Osteoblast (primary cell): Measurements from ENCODE around the gene GNAZ. TPM values are rescaled to one million over a fixed set of nuclear protein-coding genes. Genes with fewer than 3 reads are reported as not detected.

Source experiments
- DNase-seq: peaks from one replicate; pipeline ENCODE4 v3.0.0; 2011; ENCODE audit warnings: low spot score, mixed read lengths; ENCODE audit not compliant: insufficient read length; ENCODE audit errors: missing footprints
- H2AFZ ChIP-seq: 2 replicates; pipeline ENCODE4 v1.6.0; 2011; ENCODE audit warnings: mild to moderate bottlenecking, low read length
- H3K27ac ChIP-seq: 2 replicates; pipeline ENCODE4 v1.5.1; 2011; ENCODE audit warnings: mild to moderate bottlenecking, low read depth, low read length, moderate library complexity
- H3K27me3 ChIP-seq: 2 replicates; pipeline ENCODE4 v1.6.0; 2012; ENCODE audit warnings: mild to moderate bottlenecking, control low read depth, inconsistent platforms, low read length, moderate library complexity; ENCODE audit not compliant: insufficient read depth
- H3K36me3 ChIP-seq: 2 replicates; pipeline ENCODE4 v1.5.1; 2011; ENCODE audit warnings: mild to moderate bottlenecking, low read length, control low read depth, moderate library complexity; ENCODE audit not compliant: insufficient read depth
- H3K4me1 ChIP-seq: 2 replicates; pipeline ENCODE4 v1.5.1; 2011; ENCODE audit warnings: mild to moderate bottlenecking, low read length, control low read depth, moderate library complexity; ENCODE audit not compliant: insufficient read depth
- H3K4me2 ChIP-seq: 2 replicates; pipeline ENCODE4 v1.6.0; 2011; ENCODE audit warnings: mild to moderate bottlenecking, low read length; ENCODE audit not compliant: insufficient read depth
- H3K4me3 ChIP-seq: fragments of 200-600 bp; sonication (generic); 3 replicates; pipeline ENCODE4 v1.5.1; 2012; ENCODE audit warnings: mild to moderate bottlenecking, low read length, inconsistent platforms; ENCODE audit not compliant: insufficient read depth
- H3K79me2 ChIP-seq: 2 replicates; pipeline ENCODE4 v1.6.0; 2012; ENCODE audit warnings: mild to moderate bottlenecking, low read length, control low read depth, inconsistent platforms; ENCODE audit not compliant: insufficient read depth
- H3K9me3 ChIP-seq: 2 replicates; pipeline ENCODE4 v1.5.1; 2011; ENCODE audit warnings: low read depth, low read length, control low read depth
- H4K20me1 ChIP-seq: 2 replicates; pipeline ENCODE4 v1.6.0; 2012; ENCODE audit warnings: mild to moderate bottlenecking, low read length, control low read depth; ENCODE audit not compliant: insufficient read depth
- total RNA-seq: library from RNA; depleted of rRNA; stranded (reverse); fragments of >200 nt; gene quantifications from 2 replicates; pipeline ENCODE4 v1.2.3, GENCODE V29; 2012
- TF ChIP-seq, protein P1 (sequence below): IDR thresholded peaks from 2 replicates; pipeline ENCODE4 v1.5.1; 2011; ENCODE audit warnings: mild to moderate bottlenecking, low read depth, low read length, moderate library complexity; ENCODE audit errors: extremely low read depth

The GNAZ gene
- total RNA-seq, 1 donor: 0.72 TPM

DNA sequence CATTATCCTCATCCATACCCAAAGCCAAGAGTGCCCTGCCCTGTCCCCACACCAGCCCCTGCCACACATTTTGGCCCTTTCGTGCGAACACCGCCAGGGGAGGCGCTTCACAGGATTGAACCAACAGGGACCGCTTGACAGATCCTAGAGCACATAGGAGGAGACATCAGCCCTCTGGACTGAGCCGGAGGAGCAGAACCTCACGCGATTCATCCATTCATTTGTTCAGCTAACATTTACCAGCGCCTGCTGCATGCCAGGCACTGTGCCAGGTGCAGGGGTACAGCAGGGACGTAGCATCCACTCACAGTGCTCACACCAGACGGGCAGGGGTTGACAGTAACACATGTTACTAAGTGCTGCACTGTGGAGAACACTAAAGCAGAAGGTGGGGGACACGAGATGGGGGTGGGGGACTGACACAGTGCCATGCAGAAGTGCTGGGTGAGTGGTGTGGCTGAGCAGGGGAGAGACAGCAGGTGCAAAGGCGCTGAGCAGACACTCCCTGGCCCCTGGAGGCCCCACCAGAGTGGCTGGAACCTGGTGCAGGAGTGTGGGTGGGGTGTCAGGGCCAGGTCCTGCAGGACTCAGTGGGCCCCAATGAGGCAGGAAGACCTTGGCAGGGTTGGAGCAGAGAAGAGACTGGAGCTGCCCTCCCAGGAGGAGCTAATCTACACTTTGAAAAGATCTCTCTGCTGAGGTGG, 3.4 kb downstream of the GNAZ start:
- Histone ChIP-seq H4K20me1 (no peaks in the 10 kb centered on the region), H3K9me3 (no peaks in the 10 kb centered on the region), H3K4me2 (no peak overlapping the region), H3K27me3 (peaks cover 3% of the 10 kb centered on the region), H3K4me3 (no peak overlapping the region), H2AFZ (no peak overlapping the region), H3K79me2 (no peaks in the 10 kb centered on the region), H3K36me3 (no peaks in the 10 kb centered on the region), H3K4me1 (peaks cover 5% of the 10 kb centered on the region), H3K27ac (no peak overlapping the region)
- DNase-seq: peak; percentile 21
- TF ChIP-seq, protein P1, sequence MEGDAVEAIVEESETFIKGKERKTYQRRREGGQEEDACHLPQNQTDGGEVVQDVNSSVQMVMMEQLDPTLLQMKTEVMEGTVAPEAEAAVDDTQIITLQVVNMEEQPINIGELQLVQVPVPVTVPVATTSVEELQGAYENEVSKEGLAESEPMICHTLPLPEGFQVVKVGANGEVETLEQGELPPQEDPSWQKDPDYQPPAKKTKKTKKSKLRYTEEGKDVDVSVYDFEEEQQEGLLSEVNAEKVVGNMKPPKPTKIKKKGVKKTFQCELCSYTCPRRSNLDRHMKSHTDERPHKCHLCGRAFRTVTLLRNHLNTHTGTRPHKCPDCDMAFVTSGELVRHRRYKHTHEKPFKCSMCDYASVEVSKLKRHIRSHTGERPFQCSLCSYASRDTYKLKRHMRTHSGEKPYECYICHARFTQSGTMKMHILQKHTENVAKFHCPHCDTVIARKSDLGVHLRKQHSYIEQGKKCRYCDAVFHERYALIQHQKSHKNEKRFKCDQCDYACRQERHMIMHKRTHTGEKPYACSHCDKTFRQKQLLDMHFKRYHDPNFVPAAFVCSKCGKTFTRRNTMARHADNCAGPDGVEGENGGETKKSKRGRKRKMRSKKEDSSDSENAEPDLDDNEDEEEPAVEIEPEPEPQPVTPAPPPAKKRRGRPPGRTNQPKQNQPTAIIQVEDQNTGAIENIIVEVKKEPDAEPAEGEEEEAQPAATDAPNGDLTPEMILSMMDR: no peak

DNA sequence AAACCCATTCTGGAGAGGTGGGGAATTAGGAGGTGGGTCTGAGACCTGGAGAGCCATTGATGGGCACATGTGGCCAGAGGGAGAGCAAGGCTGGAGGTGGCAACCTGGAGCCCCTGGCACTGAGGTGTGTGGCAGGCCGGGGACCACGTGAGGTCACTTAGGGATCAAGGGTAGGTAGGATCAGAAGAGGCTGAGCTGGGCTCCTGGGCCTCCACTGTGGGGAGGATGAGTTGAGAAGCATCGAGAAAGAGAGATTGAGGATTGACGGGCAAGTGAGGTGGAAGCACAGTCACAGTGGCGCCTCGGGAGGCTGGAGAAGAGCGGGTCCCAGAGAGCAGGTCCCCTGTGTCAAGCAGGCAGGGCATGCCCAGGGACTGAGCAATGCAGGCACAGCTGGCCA, 4.1 kb downstream of the GNAZ start:
- no peak overlapping the region for H3K4me2 ChIP-seq
- peaks cover 3% of the 10 kb centered on the region for H3K27me3 ChIP-seq
- TF ChIP-seq, protein P1: no peak
- H4K20me1 ChIP-seq: no peaks in the 10 kb centered on the region
- no peak overlapping the region for H3K4me3 ChIP-seq
- H3K9me3 ChIP-seq: no peaks in the 10 kb centered on the region
- no peak overlapping the region for H2AFZ ChIP-seq
- H3K27ac ChIP-seq: no peak overlapping the region
- DNase-seq: peak; percentile 75
- no peaks in the 10 kb centered on the region for H3K79me2 ChIP-seq
- peaks cover 5% of the 10 kb centered on the region for H3K4me1 ChIP-seq
- H3K36me3 ChIP-seq: no peaks in the 10 kb centered on the region

DNA sequence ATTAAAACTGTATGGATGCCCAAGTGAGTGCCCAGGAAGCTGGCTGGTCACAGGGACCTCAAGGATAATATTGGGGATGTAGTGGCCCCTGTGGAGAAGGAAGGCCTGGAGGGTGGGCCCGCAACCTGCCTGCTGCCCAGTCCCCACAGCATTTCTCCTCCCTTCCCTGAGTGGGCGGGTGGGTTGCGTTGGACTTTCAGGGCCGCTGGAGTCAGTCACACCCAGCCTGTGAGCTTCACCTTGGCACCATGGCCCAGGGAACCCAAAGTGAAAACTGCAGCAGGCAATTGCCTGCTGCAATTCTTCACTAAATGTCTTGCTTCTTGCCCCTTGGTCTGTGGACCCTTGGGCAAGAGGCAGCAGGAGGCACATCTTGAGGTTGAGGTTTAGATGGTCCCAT, 4.7 kb downstream of the GNAZ start:
- H3K27me3 ChIP-seq: peaks cover 3% of the 10 kb centered on the region
- H3K4me3 ChIP-seq: no peak overlapping the region
- H3K4me2 ChIP-seq: no peak overlapping the region
- H3K4me1 ChIP-seq: no peaks in the 10 kb centered on the region
- H3K36me3 ChIP-seq: no peaks in the 10 kb centered on the region
- H3K9me3 ChIP-seq: no peaks in the 10 kb centered on the region
- TF ChIP-seq, protein P1: no peak
- H3K27ac ChIP-seq: no peak overlapping the region
- no peaks in the 10 kb centered on the region for H4K20me1 ChIP-seq
- DNase-seq: peak; percentile 21
- H2AFZ ChIP-seq: no peak overlapping the region
- no peaks in the 10 kb centered on the region for H3K79me2 ChIP-seq

DNA sequence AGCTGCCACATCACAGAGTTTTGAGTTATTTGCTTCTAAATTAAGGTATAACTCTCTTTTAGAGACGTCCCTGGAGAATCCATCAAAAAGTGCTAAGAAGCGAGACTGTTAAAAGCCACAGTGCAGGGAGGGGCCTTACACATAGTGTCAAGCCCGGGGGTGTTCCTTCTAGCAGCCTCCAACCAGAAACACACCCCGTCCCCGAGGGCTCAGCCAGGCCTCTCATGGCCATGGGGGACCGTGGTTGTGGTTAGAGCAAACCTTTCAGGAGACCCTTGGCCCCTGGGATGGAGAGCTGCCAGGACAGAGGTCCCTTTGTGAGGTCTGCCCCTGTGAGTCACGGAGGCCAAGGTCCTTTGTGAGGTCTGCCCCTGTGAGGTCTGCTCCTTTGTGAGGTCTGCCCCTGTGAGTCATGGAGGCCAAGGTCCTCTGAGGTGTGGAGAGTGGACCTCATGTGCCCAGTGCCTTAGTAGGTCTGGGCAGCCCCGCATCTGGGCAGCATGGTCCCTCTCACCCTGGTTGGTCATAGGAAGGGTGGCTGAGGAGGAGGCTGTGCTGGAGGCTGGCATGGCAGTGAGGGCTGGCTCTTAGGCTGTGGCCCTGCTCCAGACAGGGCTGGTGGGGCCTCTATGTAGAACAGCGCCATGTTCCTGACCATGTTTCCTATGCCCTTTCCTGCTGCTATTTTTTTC, 5.4 kb downstream of the GNAZ start:
- DNase-seq: peak; percentile 65
- Histone ChIP-seq H3K27me3 (peaks cover 3% of the 10 kb centered on the region), H3K79me2 (no peaks in the 10 kb centered on the region), H3K27ac (no peak overlapping the region), H3K4me3 (no peak overlapping the region), H2AFZ (no peak overlapping the region), H4K20me1 (no peaks in the 10 kb centered on the region), H3K36me3 (no peaks in the 10 kb centered on the region), H3K9me3 (no peaks in the 10 kb centered on the region), H3K4me2 (no peak overlapping the region), H3K4me1 (no peaks in the 10 kb centered on the region)
- TF ChIP-seq, protein P1: no peak
